Endothelial cell of umbilical vein (primary cell): ENCODE results near the gene HSPA12A.

Experiments used
- CTCF ChIP-seq, 2 donors: IDR thresholded peaks; 1 replicate in 1 of 2; 2 replicates in 1 of 2; pipeline ENCODE4 v1.5.1; 2011; ENCODE audit warnings: low read length in 2 of 2, mild to moderate bottlenecking in 2 of 2, moderate library complexity in 2 of 2, control low read depth in 1 of 2, inconsistent platforms in 1 of 2, low read depth in 1 of 2; ENCODE audit not compliant: insufficient read depth in 1 of 2; ENCODE audit errors: extremely low read depth in 1 of 2
- EZH2 ChIP-seq: IDR thresholded peaks from 2 replicates; pipeline ENCODE4 v1.6.1; 2012; ENCODE audit warnings: borderline replicate concordance, low read depth, mild to moderate bottlenecking, moderate library complexity, low read length, inconsistent platforms; ENCODE audit not compliant: severe bottlenecking
- JUN ChIP-seq: IDR thresholded peaks from 2 replicates; pipeline ENCODE4 v1.6.1; 2011; ENCODE audit warnings: borderline replicate concordance, low read depth; ENCODE audit not compliant: insufficient read length, insufficient read depth

- no peak for TF ChIP-seq JUN
- TF ChIP-seq CTCF (IDR thresholded peaks at IDR 0.05; ENCODE audit: extremely low read depth in 1 of 2, insufficient read depth in 1 of 2, low read depth in 1 of 2, low read length in 2 of 2): no peak
- TF ChIP-seq EZH2: no peak
Observed at GRCh38 chr10:116704926-116705325, 37.4 kb downstream of the HSPA12A start.
